Fibroblast of the aortic adventitia (primary cell): ENCODE results near the gene ZNF324. TPM values are rescaled to one million over a fixed set of nuclear protein-coding genes. Genes with fewer than 3 reads are reported as not detected.

ENCODE experiments used
- DNase-seq: peaks from one replicate; pipeline ENCODE4 v3.0.0-alpha.2; 2010; ENCODE audit warnings: low read depth
- H3K4me3 ChIP-seq: 2 replicates; pipeline ENCODE4 v1.5.1; 2011; ENCODE audit warnings: low read depth, mild to moderate bottlenecking, control low read depth, low read length, moderate library complexity
- CTCF ChIP-seq: IDR thresholded peaks from 2 replicates; pipeline ENCODE4 v1.5.1; 2011; ENCODE audit warnings: mild to moderate bottlenecking, low read length, control low read depth, inconsistent platforms; ENCODE audit not compliant: insufficient read depth
- total RNA-seq: library from RNA; depleted of rRNA; stranded (reverse); fragments of >200 nt; gene quantifications from 2 replicates; pipeline ENCODE4 v1.2.3, GENCODE V29; 2012; ENCODE audit warnings: low replicate concordance

Gene ZNF324
- total RNA-seq, 1 donor: 18.4 TPM

- no peak overlapping the region for H3K4me3 ChIP-seq
- TF ChIP-seq CTCF: no peak
- no peak for DNase-seq
Observed at GRCh38 chr19:58515259-58515658, 48.4 kb downstream of the ZNF324 start.

GRCh38 chr19:58516246-58516836, 49.5 kb downstream of the ZNF324 start:
- no peak for TF ChIP-seq CTCF
- no peak overlapping the region for H3K4me3 ChIP-seq
- DNase-seq: no peak

GRCh38 chr19:58516964-58517833, 50.3 kb downstream of the ZNF324 start:
- TF ChIP-seq CTCF: no peak
- no peak for DNase-seq
- peak overlapping the region; percentile 28 for H3K4me3 ChIP-seq

- peak overlapping the region; percentile 91 for H3K4me3 ChIP-seq
- TF ChIP-seq CTCF: no peak
- DNase-seq: no peak
Observed at GRCh38 chr19:58518256-58519086, 51.6 kb downstream of the ZNF324 start.

GRCh38 chr19:58519087-58519354, 52.1 kb downstream of the ZNF324 start:
- TF ChIP-seq CTCF: peak; percentile 82
- DNase-seq: peak; percentile 73
- peak overlapping the region; percentile 91 for H3K4me3 ChIP-seq

- DNase-seq: peak; percentile 98
- peak; percentile 71 for TF ChIP-seq CTCF
- H3K4me3 ChIP-seq: peak within 1 kb of the TSS; percentile 91
Observed at GRCh38 chr19:58519355-58520256, 52.7 kb downstream of the ZNF324 start, which contains the start of gene ZBTB45. ZBTB45 (minus strand) TSS chr19:58519810; CDS start chr19:58517673, 2,137 bp downstream.
